Fibroblast of lung (primary cell): ENCODE data around the gene UQCRHL.

Source experiments
- EZH2 ChIP-seq: IDR thresholded peaks from 2 replicates; pipeline ENCODE4 v1.5.1; 2012; ENCODE audit warnings: low read length, control low read depth, mild to moderate bottlenecking; ENCODE audit errors: missing control alignments
- TF ChIP-seq, protein P1 (sequence below), 2 donors: IDR thresholded peaks in 1 of 2; conservative IDR thresholded peaks in 1 of 2; 1 replicate in 1 of 2; 2 replicates in 1 of 2; pipeline ENCODE4 v1.5.1; 2011 to 2012; ENCODE audit warnings: low read length in 2 of 2, control low read depth in 1 of 2, inconsistent platforms in 1 of 2, low read depth in 1 of 2, mild to moderate bottlenecking in 1 of 2

DNA sequence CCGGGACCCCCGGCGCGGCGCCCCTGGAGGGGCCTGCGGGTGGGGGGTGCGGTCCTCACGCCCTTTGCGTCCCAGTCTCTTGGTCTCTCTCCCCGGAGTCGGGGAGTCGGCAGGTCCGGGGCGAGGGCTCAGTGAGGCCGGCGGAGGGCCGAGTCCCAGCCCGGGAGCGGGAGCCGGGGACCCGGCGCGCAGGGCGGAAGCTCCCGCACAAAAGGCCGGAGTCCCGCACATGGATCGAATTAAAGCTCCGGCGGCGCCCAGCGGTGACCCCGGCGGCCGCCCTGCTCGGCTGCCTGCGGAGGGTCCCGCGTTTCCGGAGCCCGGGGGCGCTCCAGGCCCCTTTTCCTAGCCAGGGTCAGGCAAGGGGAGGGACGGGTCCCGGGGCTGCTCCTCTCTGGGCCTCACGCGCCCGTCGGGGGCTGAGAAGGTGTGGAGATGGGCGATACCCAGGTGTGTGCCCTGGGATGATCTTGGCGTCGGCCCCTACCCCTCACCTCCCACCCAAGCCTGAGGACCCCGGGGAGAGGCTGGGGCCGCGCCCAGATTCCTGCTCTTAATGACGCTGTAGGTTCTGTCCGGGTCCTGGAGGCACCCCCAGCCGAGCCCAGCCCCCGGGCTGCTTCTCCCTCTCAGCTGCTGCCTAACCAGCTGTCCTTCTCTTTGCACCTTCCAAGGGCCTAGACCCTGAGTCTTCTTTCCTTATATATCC lies 48.3 kb downstream of the UQCRHL start:
- TF ChIP-seq, protein P1, sequence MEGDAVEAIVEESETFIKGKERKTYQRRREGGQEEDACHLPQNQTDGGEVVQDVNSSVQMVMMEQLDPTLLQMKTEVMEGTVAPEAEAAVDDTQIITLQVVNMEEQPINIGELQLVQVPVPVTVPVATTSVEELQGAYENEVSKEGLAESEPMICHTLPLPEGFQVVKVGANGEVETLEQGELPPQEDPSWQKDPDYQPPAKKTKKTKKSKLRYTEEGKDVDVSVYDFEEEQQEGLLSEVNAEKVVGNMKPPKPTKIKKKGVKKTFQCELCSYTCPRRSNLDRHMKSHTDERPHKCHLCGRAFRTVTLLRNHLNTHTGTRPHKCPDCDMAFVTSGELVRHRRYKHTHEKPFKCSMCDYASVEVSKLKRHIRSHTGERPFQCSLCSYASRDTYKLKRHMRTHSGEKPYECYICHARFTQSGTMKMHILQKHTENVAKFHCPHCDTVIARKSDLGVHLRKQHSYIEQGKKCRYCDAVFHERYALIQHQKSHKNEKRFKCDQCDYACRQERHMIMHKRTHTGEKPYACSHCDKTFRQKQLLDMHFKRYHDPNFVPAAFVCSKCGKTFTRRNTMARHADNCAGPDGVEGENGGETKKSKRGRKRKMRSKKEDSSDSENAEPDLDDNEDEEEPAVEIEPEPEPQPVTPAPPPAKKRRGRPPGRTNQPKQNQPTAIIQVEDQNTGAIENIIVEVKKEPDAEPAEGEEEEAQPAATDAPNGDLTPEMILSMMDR (conservative IDR thresholded peaks at IDR 0.05 in 1 of 2, IDR thresholded peaks at IDR 0.05 in 1 of 2; ENCODE audit: low read depth in 1 of 2, low read length in 2 of 2): no peak
- TF ChIP-seq EZH2: no peak
